NB4 (cell line): ENCODE data around the gene TCP1.

ENCODE experiments used
- POLR2A ChIP-seq: IDR thresholded peaks from 2 replicates; pipeline ENCODE4 v1.6.1; 2011; ENCODE audit warnings: mild to moderate bottlenecking; ENCODE audit not compliant: insufficient read length; ENCODE audit errors: extremely low read depth
- TF ChIP-seq, protein P1 (sequence below): IDR thresholded peaks from one replicate; pipeline ENCODE4 v1.5.1; 2012; ENCODE audit warnings: low read depth, low read length

DNA sequence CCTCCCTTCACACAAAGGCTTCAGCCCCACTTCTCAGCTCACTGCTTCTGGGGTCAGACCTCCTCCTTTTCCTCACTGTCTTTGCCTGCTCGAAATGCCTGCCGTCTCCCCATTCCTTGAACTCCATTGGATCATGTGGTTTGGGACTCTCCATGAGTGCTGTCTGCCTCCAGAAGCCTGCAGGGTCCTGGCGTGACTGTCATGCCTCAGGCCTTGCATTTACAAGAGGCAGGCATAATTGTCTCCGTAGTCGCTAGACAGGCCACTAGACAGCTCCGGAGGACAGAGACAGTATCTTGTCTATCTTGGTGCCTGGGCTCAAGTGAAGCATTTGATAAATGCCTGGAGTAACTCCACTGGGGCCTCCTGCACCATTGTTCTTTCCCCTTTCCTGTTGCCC lies 26.0 kb upstream of the TCP1 start:
- TF ChIP-seq, protein P1, sequence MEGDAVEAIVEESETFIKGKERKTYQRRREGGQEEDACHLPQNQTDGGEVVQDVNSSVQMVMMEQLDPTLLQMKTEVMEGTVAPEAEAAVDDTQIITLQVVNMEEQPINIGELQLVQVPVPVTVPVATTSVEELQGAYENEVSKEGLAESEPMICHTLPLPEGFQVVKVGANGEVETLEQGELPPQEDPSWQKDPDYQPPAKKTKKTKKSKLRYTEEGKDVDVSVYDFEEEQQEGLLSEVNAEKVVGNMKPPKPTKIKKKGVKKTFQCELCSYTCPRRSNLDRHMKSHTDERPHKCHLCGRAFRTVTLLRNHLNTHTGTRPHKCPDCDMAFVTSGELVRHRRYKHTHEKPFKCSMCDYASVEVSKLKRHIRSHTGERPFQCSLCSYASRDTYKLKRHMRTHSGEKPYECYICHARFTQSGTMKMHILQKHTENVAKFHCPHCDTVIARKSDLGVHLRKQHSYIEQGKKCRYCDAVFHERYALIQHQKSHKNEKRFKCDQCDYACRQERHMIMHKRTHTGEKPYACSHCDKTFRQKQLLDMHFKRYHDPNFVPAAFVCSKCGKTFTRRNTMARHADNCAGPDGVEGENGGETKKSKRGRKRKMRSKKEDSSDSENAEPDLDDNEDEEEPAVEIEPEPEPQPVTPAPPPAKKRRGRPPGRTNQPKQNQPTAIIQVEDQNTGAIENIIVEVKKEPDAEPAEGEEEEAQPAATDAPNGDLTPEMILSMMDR, result no peak
- no peak for TF ChIP-seq POLR2A
